ENCODE results near the gene LHPP. TPM values are rescaled to one million over a fixed set of nuclear protein-coding genes. Genes with fewer than 3 reads are reported as not detected.
A peak's percentile ranks its signal among the peaks of the same experiment; 100 is the strongest.

Gene LHPP
- polyA plus RNA-seq, 3 donors, result 19.1 to 24.0 (median 20.0) TPM

- DNase-seq (ENCODE audit: low read depth in 3 of 3, low spot score in 2 of 3), result no peak
Observed at GRCh38 chr10:124517461-124517860, 55.8 kb downstream of the LHPP start.

GRCh38 chr10:124517931-124518330 is 56.3 kb downstream of the LHPP start:
- DNase-seq (ENCODE audit: low read depth in 3 of 3, low spot score in 2 of 3), result no peak

GRCh38 chr10:124518366-124518765 is 56.7 kb downstream of the LHPP start:
- no peak for DNase-seq (ENCODE audit: low read depth in 3 of 3, low spot score in 2 of 3)

- no peak for DNase-seq (ENCODE audit: low read depth in 3 of 3, low spot score in 2 of 3)
Observed at GRCh38 chr10:124520558-124521428, 59.2 kb downstream of the LHPP start.

GRCh38 chr10:124521429-124521871 is 59.8 kb downstream of the LHPP start:
- DNase-seq (ENCODE audit: low read depth in 3 of 3, low spot score in 2 of 3), result no peak

GRCh38 chr10:124522131-124522932 is 60.7 kb downstream of the LHPP start:
- no peak for DNase-seq (ENCODE audit: low read depth in 3 of 3, low spot score in 2 of 3)

- peak in 1 of 3 donors; percentile 25 for DNase-seq (ENCODE audit: low read depth in 3 of 3, low spot score in 2 of 3)
Observed at GRCh38 chr10:124522933-124523871, 61.6 kb downstream of the LHPP start.

- DNase-seq (ENCODE audit: low read depth in 3 of 3, low spot score in 2 of 3), result no peak
Observed at GRCh38 chr10:124523901-124524300, 62.3 kb downstream of the LHPP start.

GRCh38 chr10:124524991-124525653 is 63.5 kb downstream of the LHPP start:
- DNase-seq (ENCODE audit: low read depth in 3 of 3, low spot score in 2 of 3), result no peak

GRCh38 chr10:124525751-124526600 is 64.4 kb downstream of the LHPP start:
- no peak for DNase-seq (ENCODE audit: low read depth in 3 of 3, low spot score in 2 of 3)

GRCh38 chr10:124526621-124527267 is 65.1 kb downstream of the LHPP start:
- no peak for DNase-seq (ENCODE audit: low read depth in 3 of 3, low spot score in 2 of 3)

- no peak for DNase-seq (ENCODE audit: low read depth in 3 of 3, low spot score in 2 of 3)
Observed at GRCh38 chr10:124527874-124528395, 66.3 kb downstream of the LHPP start.

GRCh38 chr10:124529661-124530214 is 68.1 kb downstream of the LHPP start:
- DNase-seq (ENCODE audit: low read depth in 3 of 3, low spot score in 2 of 3), result no peak

GRCh38 chr10:124530215-124530665 is 68.6 kb downstream of the LHPP start:
- no peak for DNase-seq (ENCODE audit: low read depth in 3 of 3, low spot score in 2 of 3)

GRCh38 chr10:124530816-124531215 is 69.2 kb downstream of the LHPP start:
- DNase-seq (ENCODE audit: low read depth in 3 of 3, low spot score in 2 of 3), result no peak

GRCh38 chr10:124532106-124532641 is 70.6 kb downstream of the LHPP start:
- DNase-seq (ENCODE audit: low read depth in 3 of 3, low spot score in 2 of 3), result no peak

- no peak for DNase-seq (ENCODE audit: low read depth in 3 of 3, low spot score in 2 of 3)
Observed at GRCh38 chr10:124532788-124533187, 71.2 kb downstream of the LHPP start.

- no peak for DNase-seq (ENCODE audit: low read depth in 3 of 3, low spot score in 2 of 3)
Observed at GRCh38 chr10:124533266-124533665, 71.6 kb downstream of the LHPP start.

Measured in right renal cortex interstitium (tissue), 3 donors.